OCI-LY7 (cell line): ENCODE measurements around the gene ZDHHC4.

Experiments
- EZH2phosphoT487 ChIP-seq: fragments of 200-600 bp; sonication (generic); IDR thresholded peaks from 2 replicates; pipeline ENCODE4 v1.6.1; 2018; ENCODE audit warnings: low read depth, borderline replicate concordance, mild to moderate bottlenecking, mixed run types, antibody characterized with exemption, low read length, moderate library complexity, mixed read lengths
- TF ChIP-seq, protein P1 (sequence below): fragments of 200-600 bp; sonication (generic); conservative IDR thresholded peaks from 2 replicates; pipeline ENCODE4 v1.5.1; 2014; ENCODE audit warnings: mild to moderate bottlenecking, antibody characterized with exemption, low read length, moderate library complexity, mixed read lengths

DNA sequence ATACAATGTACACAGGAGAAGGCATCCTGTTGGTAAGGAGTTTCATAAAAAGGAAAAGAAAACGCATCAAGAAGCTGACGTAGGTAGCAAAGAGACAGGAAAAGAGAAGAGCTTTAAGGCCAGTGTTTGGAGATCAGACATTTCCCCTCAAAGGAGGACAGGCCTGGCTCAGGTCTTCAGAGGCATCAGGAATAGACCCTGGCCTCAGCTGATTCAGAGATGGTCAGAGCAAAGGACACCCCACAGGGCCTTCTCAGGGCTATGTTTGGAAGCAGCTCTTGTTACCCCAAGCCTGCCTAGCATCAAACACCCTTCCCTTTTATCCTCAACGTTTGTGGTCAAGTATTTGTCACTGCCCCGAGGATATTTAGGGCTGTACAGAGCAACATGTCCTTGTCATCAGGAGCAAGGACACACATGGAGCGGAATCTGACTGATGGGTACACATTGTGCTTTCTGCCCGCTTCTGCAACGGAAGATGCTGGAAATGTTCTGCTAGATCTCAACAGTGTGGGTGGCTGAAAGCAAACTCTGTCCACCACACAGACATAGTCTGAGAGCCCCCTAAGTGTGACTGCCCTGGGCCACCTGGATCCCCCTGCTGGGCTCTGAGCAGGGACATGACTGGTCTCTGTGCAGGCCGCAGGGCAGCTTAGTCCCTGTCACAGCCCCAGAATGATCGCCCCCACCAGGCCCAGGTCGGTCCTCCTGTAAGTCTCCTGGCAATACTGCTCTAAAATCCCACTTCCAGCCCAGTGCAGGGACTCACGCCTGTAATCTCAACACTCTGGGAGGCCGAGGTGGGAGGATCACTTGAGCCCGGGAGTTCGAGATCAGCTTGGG, 1.0 kb upstream of the ZDHHC4 start:
- TF ChIP-seq, protein P1, sequence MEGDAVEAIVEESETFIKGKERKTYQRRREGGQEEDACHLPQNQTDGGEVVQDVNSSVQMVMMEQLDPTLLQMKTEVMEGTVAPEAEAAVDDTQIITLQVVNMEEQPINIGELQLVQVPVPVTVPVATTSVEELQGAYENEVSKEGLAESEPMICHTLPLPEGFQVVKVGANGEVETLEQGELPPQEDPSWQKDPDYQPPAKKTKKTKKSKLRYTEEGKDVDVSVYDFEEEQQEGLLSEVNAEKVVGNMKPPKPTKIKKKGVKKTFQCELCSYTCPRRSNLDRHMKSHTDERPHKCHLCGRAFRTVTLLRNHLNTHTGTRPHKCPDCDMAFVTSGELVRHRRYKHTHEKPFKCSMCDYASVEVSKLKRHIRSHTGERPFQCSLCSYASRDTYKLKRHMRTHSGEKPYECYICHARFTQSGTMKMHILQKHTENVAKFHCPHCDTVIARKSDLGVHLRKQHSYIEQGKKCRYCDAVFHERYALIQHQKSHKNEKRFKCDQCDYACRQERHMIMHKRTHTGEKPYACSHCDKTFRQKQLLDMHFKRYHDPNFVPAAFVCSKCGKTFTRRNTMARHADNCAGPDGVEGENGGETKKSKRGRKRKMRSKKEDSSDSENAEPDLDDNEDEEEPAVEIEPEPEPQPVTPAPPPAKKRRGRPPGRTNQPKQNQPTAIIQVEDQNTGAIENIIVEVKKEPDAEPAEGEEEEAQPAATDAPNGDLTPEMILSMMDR, result no peak
- no peak for TF ChIP-seq EZH2phosphoT487
